Measurements from ENCODE around the gene RERE. TPM values are rescaled to one million over a fixed set of nuclear protein-coding genes. Genes with fewer than 3 reads are reported as not detected.
"Not testable (repeated sequence)": the region's sequence is repeated elsewhere in the genome, so short reads cannot be mapped to it uniquely, and the experiment has no call there.

The RERE gene
- polyA plus RNA-seq, 2 donors = 14.0 to 24.4 TPM

GRCh38 chr1:8503842-8504241, 313.6 kb downstream of the RERE start:
- H3K27ac ChIP-seq (ENCODE audit: low read depth in 2 of 2, low read length in 1 of 2) = no peak overlapping the region
- no peaks in the 10 kb centered on the region for H3K9me3 ChIP-seq (ENCODE audit: control insufficient read depth in 2 of 2, insufficient read depth in 1 of 2, low read depth in 1 of 2, low read length in 1 of 2)
- WGBS, 2 donors = 93 to 98% methylated on average over 2 of the region's 2 CpGs
- no peaks in the 10 kb centered on the region for H3K4me1 ChIP-seq (ENCODE audit: control insufficient read depth in 2 of 2, insufficient read depth in 2 of 2, low read length in 1 of 2)
- H3K36me3 ChIP-seq (ENCODE audit: control insufficient read depth in 2 of 2, insufficient read depth in 2 of 2, low read length in 1 of 2) = no peaks in the 10 kb centered on the region
- no peak overlapping the region for H3K4me3 ChIP-seq (ENCODE audit: low read depth in 1 of 2, low read length in 2 of 2)
- H3K27me3 ChIP-seq (ENCODE audit: control insufficient read depth in 1 of 2, insufficient read depth in 2 of 2, low read length in 2 of 2) = no peaks in the 10 kb centered on the region

- not testable (repeated sequence) for H3K9me3 ChIP-seq (ENCODE audit: control insufficient read depth in 2 of 2, insufficient read depth in 1 of 2, low read depth in 1 of 2, low read length in 1 of 2); H3K4me3 ChIP-seq (ENCODE audit: low read depth in 1 of 2, low read length in 2 of 2); H3K4me1 ChIP-seq (ENCODE audit: control insufficient read depth in 2 of 2, insufficient read depth in 2 of 2, low read length in 1 of 2); H3K36me3 ChIP-seq (ENCODE audit: control insufficient read depth in 2 of 2, insufficient read depth in 2 of 2, low read length in 1 of 2); H3K27ac ChIP-seq (ENCODE audit: low read depth in 2 of 2, low read length in 1 of 2); H3K27me3 ChIP-seq (ENCODE audit: control insufficient read depth in 1 of 2, insufficient read depth in 2 of 2, low read length in 2 of 2)
- WGBS, 2 donors = 72 to 91% methylated on average over 2 to 4 of the region's 4 CpGs
These were observed 314.5 kb downstream of the RERE start for GRCh38 chr1:8502949-8503348.

DNA sequence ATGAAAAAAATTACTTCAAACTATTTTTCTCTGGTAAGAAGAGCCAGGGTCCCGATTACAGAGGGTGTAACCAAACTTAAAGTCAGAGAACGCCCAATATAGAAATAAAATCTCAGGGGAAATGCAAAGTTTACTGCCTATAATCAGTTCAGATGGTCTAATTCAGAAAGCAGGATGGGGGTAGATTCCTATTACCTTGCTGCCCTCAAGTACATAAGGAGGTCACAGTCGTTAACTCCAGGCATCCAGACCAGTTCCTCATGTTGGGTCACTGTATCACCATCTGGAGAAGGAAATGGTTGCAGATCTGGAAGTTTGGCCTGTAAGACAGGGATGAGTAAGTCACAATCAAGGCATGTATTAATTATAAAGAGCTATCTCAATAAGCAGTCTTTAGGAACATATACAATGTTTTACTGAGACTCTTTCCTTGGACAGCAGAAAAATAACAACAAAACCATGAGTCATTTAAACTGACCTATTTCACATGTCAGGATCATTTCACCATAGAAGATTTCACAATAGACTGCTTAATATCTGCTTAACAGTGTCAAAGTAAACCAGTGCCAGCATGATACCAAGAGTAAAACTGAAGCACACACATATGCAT, 320.1 kb downstream of the RERE start:
- Histone ChIP-seq H3K27me3 (ENCODE audit: control insufficient read depth in 1 of 2, insufficient read depth in 2 of 2, low read length in 2 of 2) (no peaks in the 10 kb centered on the region), H3K4me1 (ENCODE audit: control insufficient read depth in 2 of 2, insufficient read depth in 2 of 2, low read length in 1 of 2) (no peaks in the 10 kb centered on the region), H3K9me3 (ENCODE audit: control insufficient read depth in 2 of 2, insufficient read depth in 1 of 2, low read depth in 1 of 2, low read length in 1 of 2) (no peaks in the 10 kb centered on the region), H3K36me3 (ENCODE audit: control insufficient read depth in 2 of 2, insufficient read depth in 2 of 2, low read length in 1 of 2) (peaks cover 2 to 4% of the 10 kb centered on the region in 2 donors), H3K4me3 (ENCODE audit: low read depth in 1 of 2, low read length in 2 of 2) (no peak overlapping the region), H3K27ac (ENCODE audit: low read depth in 2 of 2, low read length in 1 of 2) (peak overlapping the region; percentile 6 to 30)
- WGBS, 2 donors = 67 to 72% methylated on average over 3 of the region's 3 CpGs

DNA sequence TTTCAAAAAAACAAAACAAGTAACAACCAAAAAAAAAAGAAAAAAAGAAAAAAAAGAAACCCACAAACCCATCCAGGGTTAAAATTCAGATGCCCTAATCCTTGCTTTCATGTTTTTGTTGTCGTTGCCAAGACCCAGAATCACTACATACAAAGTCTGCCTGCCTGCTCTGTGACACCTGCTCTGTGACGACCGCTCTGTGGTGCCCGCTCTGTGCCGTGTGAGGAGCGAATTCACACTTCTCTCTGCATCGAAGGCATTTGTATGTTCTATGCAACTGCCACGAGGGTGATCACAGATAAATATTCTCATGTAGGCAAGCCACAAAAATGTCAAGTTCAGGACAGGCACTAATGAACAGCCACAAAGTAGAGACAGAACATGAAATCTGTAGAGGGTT, 321.0 kb downstream of the RERE start:
- WGBS, 2 donors = 75 to 80% methylated on average over 8 of the region's 8 CpGs
- Histone ChIP-seq H3K4me3 (ENCODE audit: low read depth in 1 of 2, low read length in 2 of 2) (no peak overlapping the region), H3K4me1 (ENCODE audit: control insufficient read depth in 2 of 2, insufficient read depth in 2 of 2, low read length in 1 of 2) (no peaks in the 10 kb centered on the region), H3K27me3 (ENCODE audit: control insufficient read depth in 1 of 2, insufficient read depth in 2 of 2, low read length in 2 of 2) (no peaks in the 10 kb centered on the region), H3K27ac (ENCODE audit: low read depth in 2 of 2, low read length in 1 of 2) (peak overlapping the region in 1 of 2 donors; percentile 38), H3K9me3 (ENCODE audit: control insufficient read depth in 2 of 2, insufficient read depth in 1 of 2, low read depth in 1 of 2, low read length in 1 of 2) (no peaks in the 10 kb centered on the region), H3K36me3 (ENCODE audit: control insufficient read depth in 2 of 2, insufficient read depth in 2 of 2, low read length in 1 of 2) (peaks cover 2 to 4% of the 10 kb centered on the region in 2 donors)

GRCh38 chr1:8495928-8496401, 321.5 kb downstream of the RERE start:
- Histone ChIP-seq H3K27me3 (ENCODE audit: control insufficient read depth in 1 of 2, insufficient read depth in 2 of 2, low read length in 2 of 2) (no peaks in the 10 kb centered on the region), H3K36me3 (ENCODE audit: control insufficient read depth in 2 of 2, insufficient read depth in 2 of 2, low read length in 1 of 2) (peaks cover 2 to 4% of the 10 kb centered on the region in 2 donors), H3K27ac (ENCODE audit: low read depth in 2 of 2, low read length in 1 of 2) (peak overlapping the region in 1 of 2 donors; percentile 49), H3K4me3 (ENCODE audit: low read depth in 1 of 2, low read length in 2 of 2) (no peak overlapping the region), H3K9me3 (ENCODE audit: control insufficient read depth in 2 of 2, insufficient read depth in 1 of 2, low read depth in 1 of 2, low read length in 1 of 2) (no peaks in the 10 kb centered on the region), H3K4me1 (ENCODE audit: control insufficient read depth in 2 of 2, insufficient read depth in 2 of 2, low read length in 1 of 2) (no peaks in the 10 kb centered on the region)
- 83 to 86% methylated on average over 6 of the region's 6 CpGs for WGBS, 2 donors

- Histone ChIP-seq H3K27me3 (ENCODE audit: control insufficient read depth in 1 of 2, insufficient read depth in 2 of 2, low read length in 2 of 2) (no peaks in the 10 kb centered on the region), H3K4me1 (ENCODE audit: control insufficient read depth in 2 of 2, insufficient read depth in 2 of 2, low read length in 1 of 2) (no peaks in the 10 kb centered on the region), H3K9me3 (ENCODE audit: control insufficient read depth in 2 of 2, insufficient read depth in 1 of 2, low read depth in 1 of 2, low read length in 1 of 2) (no peaks in the 10 kb centered on the region), H3K27ac (ENCODE audit: low read depth in 2 of 2, low read length in 1 of 2) (no peak overlapping the region), H3K36me3 (ENCODE audit: control insufficient read depth in 2 of 2, insufficient read depth in 2 of 2, low read length in 1 of 2) (peaks cover 2 to 4% of the 10 kb centered on the region in 2 donors), H3K4me3 (ENCODE audit: low read depth in 1 of 2, low read length in 2 of 2) (no peak overlapping the region)
- WGBS, 2 donors = 96 to 98% methylated on average over 3 of the region's 3 CpGs
These were observed 322.8 kb downstream of the RERE start for GRCh38 chr1:8494681-8495080.

DNA sequence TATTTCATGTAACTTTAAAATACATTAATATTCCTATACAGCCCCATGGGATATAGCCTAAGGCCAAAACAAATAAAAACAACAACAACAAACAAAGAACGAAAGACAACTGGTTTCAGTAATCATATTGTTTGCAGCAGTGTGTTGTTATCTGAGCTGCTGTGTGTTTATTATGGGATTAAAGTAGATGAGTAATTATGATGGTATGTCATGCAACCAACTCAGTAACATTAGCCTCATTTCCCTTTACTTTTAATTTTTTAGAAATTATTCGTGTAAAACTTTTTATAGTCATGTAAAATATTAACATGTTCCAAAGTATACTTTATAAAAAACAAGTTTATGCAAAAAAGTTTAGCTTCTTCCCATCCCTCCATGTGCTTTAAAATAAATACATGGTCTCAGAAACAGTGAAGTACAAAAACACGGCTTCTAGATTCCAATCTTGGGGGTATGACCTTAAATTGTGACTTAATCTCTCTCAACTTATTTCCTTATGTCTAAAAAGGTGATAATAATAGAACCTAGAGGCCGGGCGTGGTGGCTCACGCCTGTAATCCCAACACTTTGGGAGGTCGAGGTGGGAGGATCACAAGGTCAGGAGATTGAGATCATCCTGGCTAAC, 323.4 kb downstream of the RERE start:
- 73 to 77% methylated on average over 7 of the region's 7 CpGs for WGBS, 2 donors
- Histone ChIP-seq H3K9me3 (ENCODE audit: control insufficient read depth in 2 of 2, insufficient read depth in 1 of 2, low read depth in 1 of 2, low read length in 1 of 2) (no peaks in the 10 kb centered on the region), H3K27ac (ENCODE audit: low read depth in 2 of 2, low read length in 1 of 2) (no peak overlapping the region), H3K4me3 (ENCODE audit: low read depth in 1 of 2, low read length in 2 of 2) (no peak overlapping the region), H3K4me1 (ENCODE audit: control insufficient read depth in 2 of 2, insufficient read depth in 2 of 2, low read length in 1 of 2) (no peaks in the 10 kb centered on the region), H3K36me3 (ENCODE audit: control insufficient read depth in 2 of 2, insufficient read depth in 2 of 2, low read length in 1 of 2) (peaks cover 2 to 4% of the 10 kb centered on the region in 2 donors), H3K27me3 (ENCODE audit: control insufficient read depth in 1 of 2, insufficient read depth in 2 of 2, low read length in 2 of 2) (no peaks in the 10 kb centered on the region)

DNA sequence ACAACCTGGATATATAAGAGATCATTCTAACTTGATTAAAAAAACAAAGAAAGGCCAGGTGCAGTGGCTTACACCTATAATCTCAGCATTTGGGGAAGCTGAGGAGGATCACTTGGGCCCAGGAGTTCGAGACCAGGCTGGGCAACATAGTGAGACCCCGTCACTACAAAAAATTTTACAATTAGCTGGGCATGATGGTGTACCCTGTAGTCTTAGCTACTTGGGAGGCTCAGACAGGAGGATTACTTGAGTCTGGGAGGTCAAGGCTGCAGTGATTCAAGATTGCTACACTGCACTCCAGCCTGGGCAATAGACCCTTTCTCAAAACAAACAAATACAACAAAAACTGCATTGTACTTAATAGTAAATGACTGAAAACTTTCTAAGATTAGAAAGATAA, 330.2 kb downstream of the RERE start:
- Histone ChIP-seq H3K27ac (ENCODE audit: low read depth in 2 of 2, low read length in 1 of 2) (no peak overlapping the region), H3K27me3 (ENCODE audit: control insufficient read depth in 1 of 2, insufficient read depth in 2 of 2, low read length in 2 of 2) (no peaks in the 10 kb centered on the region), H3K9me3 (ENCODE audit: control insufficient read depth in 2 of 2, insufficient read depth in 1 of 2, low read depth in 1 of 2, low read length in 1 of 2) (no peaks in the 10 kb centered on the region), H3K4me1 (ENCODE audit: control insufficient read depth in 2 of 2, insufficient read depth in 2 of 2, low read length in 1 of 2) (no peaks in the 10 kb centered on the region), H3K36me3 (ENCODE audit: control insufficient read depth in 2 of 2, insufficient read depth in 2 of 2, low read length in 1 of 2) (no peaks in the 10 kb centered on the region), H3K4me3 (ENCODE audit: low read depth in 1 of 2, low read length in 2 of 2) (no peak overlapping the region)
- WGBS, 2 donors = 97 to 99% methylated on average over 2 of the region's 2 CpGs

DNA sequence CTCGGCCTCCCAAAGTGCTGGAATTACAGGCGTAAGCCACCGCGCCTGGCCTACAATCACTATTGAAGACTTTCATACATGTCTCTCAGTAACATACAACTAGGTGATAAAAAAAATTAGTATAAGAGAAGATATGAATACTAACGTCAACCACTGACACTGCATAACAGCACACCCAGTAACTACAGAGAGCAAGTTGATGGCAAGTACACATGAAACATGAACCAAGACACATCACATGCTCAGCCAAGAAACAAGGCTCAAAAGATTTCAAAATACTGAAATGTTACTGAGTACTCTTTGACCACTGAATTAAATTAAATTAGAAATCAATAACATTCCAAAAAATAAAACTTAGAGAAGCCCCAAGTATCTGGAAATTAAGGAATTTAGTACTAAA, 331.4 kb downstream of the RERE start:
- H3K4me3 ChIP-seq (ENCODE audit: low read depth in 1 of 2, low read length in 2 of 2) = no peak overlapping the region
- no peak overlapping the region for H3K27ac ChIP-seq (ENCODE audit: low read depth in 2 of 2, low read length in 1 of 2)
- no peaks in the 10 kb centered on the region for H3K27me3 ChIP-seq (ENCODE audit: control insufficient read depth in 1 of 2, insufficient read depth in 2 of 2, low read length in 2 of 2)
- H3K9me3 ChIP-seq (ENCODE audit: control insufficient read depth in 2 of 2, insufficient read depth in 1 of 2, low read depth in 1 of 2, low read length in 1 of 2) = no peaks in the 10 kb centered on the region
- H3K4me1 ChIP-seq (ENCODE audit: control insufficient read depth in 2 of 2, insufficient read depth in 2 of 2, low read length in 1 of 2) = no peaks in the 10 kb centered on the region
- WGBS, 2 donors = 97% methylated on average over 5 of the region's 5 CpGs
- no peaks in the 10 kb centered on the region for H3K36me3 ChIP-seq (ENCODE audit: control insufficient read depth in 2 of 2, insufficient read depth in 2 of 2, low read length in 1 of 2)

- Histone ChIP-seq H3K4me3 (ENCODE audit: low read depth in 1 of 2, low read length in 2 of 2) (no peak overlapping the region), H3K27me3 (ENCODE audit: control insufficient read depth in 1 of 2, insufficient read depth in 2 of 2, low read length in 2 of 2) (no peaks in the 10 kb centered on the region), H3K36me3 (ENCODE audit: control insufficient read depth in 2 of 2, insufficient read depth in 2 of 2, low read length in 1 of 2) (no peaks in the 10 kb centered on the region), H3K9me3 (ENCODE audit: control insufficient read depth in 2 of 2, insufficient read depth in 1 of 2, low read depth in 1 of 2, low read length in 1 of 2) (no peaks in the 10 kb centered on the region), H3K4me1 (ENCODE audit: control insufficient read depth in 2 of 2, insufficient read depth in 2 of 2, low read length in 1 of 2) (peaks cover 0 to 2% of the 10 kb centered on the region in 2 donors), H3K27ac (ENCODE audit: low read depth in 2 of 2, low read length in 1 of 2) (no peak overlapping the region)
- WGBS, 2 donors = 67 to 73% methylated on average over 3 of the region's 3 CpGs
These were observed 333.9 kb downstream of the RERE start for GRCh38 chr1:8483586-8483985.
